ENCODE results near the gene CABP7. TPM values are rescaled to one million over a fixed set of nuclear protein-coding genes. Genes with fewer than 3 reads are reported as not detected.
"Not testable (repeated sequence)": the region's sequence is repeated elsewhere in the genome, so short reads cannot be mapped to it uniquely, and the experiment has no call there.

CABP7 gene
- polyA plus RNA-seq, 1 donor from 2014 or later: 0.11 TPM

- Mint-ChIP-seq H3K36me3 (peaks cover 5% of the 10 kb centered on the region), H3K27ac (no peak overlapping the region)
Measured at GRCh38 chr22:29740216-29740615, 20.4 kb downstream of the CABP7 start.

GRCh38 chr22:29741926-29742325 lies 22.1 kb downstream of the CABP7 start:
- Mint-ChIP-seq H3K27me3 (no peaks in the 10 kb centered on the region), H3K4me1 (no peaks in the 10 kb centered on the region), H3K4me3 (no peak overlapping the region), H3K9me3 (no peaks in the 10 kb centered on the region), H3K36me3 (peaks cover 5% of the 10 kb centered on the region), H3K27ac (no peak overlapping the region)

More at GRCh38 chr22:29740216-29740615, 20.4 kb downstream of the CABP7 start:
- H3K9me3 Mint-ChIP-seq: no peaks in the 10 kb centered on the region
- H3K4me3 Mint-ChIP-seq: no peak overlapping the region
- no peaks in the 10 kb centered on the region for H3K27me3 Mint-ChIP-seq
- no peaks in the 10 kb centered on the region for H3K4me1 Mint-ChIP-seq

- H3K9me3 Mint-ChIP-seq: no peaks in the 10 kb centered on the region
- H3K27me3 Mint-ChIP-seq: no peaks in the 10 kb centered on the region
- no peak overlapping the region for H3K27ac Mint-ChIP-seq
- no peaks in the 10 kb centered on the region for H3K4me1 Mint-ChIP-seq
- H3K36me3 Mint-ChIP-seq: peaks cover 2% of the 10 kb centered on the region
- H3K4me3 Mint-ChIP-seq: no peak overlapping the region
Measured at GRCh38 chr22:29742326-29742725, 22.5 kb downstream of the CABP7 start.

DNA sequence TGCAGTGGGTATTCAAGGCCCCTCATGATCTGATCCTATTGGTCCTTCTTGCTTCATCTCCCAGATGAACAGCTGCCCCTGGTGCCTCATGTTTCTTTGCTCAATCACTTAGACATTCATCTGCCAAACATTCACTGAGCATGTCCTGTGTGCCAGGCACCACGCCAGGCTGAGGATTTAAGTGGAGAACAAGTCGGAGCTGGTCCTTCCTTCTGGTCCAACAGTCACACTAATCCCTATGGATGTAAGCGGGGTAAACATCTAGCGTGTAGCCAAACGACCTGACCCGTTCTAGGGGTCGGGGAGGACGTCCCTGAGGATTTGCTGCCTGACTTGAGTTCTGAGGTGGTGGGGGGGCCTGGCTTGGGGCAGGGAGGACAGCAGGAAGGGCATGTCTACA lies 25.1 kb downstream of the CABP7 start:
- Mint-ChIP-seq H3K4me1 (no peaks in the 10 kb centered on the region), H3K36me3 (peaks cover 2% of the 10 kb centered on the region), H3K27me3 (no peaks in the 10 kb centered on the region), H3K4me3 (no peak overlapping the region), H3K27ac (no peak overlapping the region), H3K9me3 (no peaks in the 10 kb centered on the region)

- peaks cover 2% of the 10 kb centered on the region for H3K36me3 Mint-ChIP-seq
- no peak overlapping the region for H3K4me3 Mint-ChIP-seq
- no peaks in the 10 kb centered on the region for H3K27me3 Mint-ChIP-seq
- no peak overlapping the region for H3K27ac Mint-ChIP-seq
- no peaks in the 10 kb centered on the region for H3K9me3 Mint-ChIP-seq
- no peaks in the 10 kb centered on the region for H3K4me1 Mint-ChIP-seq
Measured at GRCh38 chr22:29747832-29748231, 28.0 kb downstream of the CABP7 start.

GRCh38 chr22:29748248-29748893 lies 28.6 kb downstream of the CABP7 start:
- no peaks in the 10 kb centered on the region for H3K27me3 Mint-ChIP-seq
- peak overlapping the region in 1 of 3 donors; percentile 19 for H3K27ac Mint-ChIP-seq
- H3K4me1 Mint-ChIP-seq: no peaks in the 10 kb centered on the region
- no peaks in the 10 kb centered on the region for H3K36me3 Mint-ChIP-seq
- no peak overlapping the region for H3K4me3 Mint-ChIP-seq
- H3K9me3 Mint-ChIP-seq: no peaks in the 10 kb centered on the region

- no peaks in the 10 kb centered on the region for H3K9me3 Mint-ChIP-seq
- H3K4me1 Mint-ChIP-seq: no peaks in the 10 kb centered on the region
- peaks cover 4% of the 10 kb centered on the region for H3K36me3 Mint-ChIP-seq
- no peak overlapping the region for H3K27ac Mint-ChIP-seq
- H3K4me3 Mint-ChIP-seq: peak overlapping the region in 1 of 4 donors; percentile 76
- no peaks in the 10 kb centered on the region for H3K27me3 Mint-ChIP-seq
Measured at GRCh38 chr22:29750029-29750428, 30.2 kb downstream of the CABP7 start.

DNA sequence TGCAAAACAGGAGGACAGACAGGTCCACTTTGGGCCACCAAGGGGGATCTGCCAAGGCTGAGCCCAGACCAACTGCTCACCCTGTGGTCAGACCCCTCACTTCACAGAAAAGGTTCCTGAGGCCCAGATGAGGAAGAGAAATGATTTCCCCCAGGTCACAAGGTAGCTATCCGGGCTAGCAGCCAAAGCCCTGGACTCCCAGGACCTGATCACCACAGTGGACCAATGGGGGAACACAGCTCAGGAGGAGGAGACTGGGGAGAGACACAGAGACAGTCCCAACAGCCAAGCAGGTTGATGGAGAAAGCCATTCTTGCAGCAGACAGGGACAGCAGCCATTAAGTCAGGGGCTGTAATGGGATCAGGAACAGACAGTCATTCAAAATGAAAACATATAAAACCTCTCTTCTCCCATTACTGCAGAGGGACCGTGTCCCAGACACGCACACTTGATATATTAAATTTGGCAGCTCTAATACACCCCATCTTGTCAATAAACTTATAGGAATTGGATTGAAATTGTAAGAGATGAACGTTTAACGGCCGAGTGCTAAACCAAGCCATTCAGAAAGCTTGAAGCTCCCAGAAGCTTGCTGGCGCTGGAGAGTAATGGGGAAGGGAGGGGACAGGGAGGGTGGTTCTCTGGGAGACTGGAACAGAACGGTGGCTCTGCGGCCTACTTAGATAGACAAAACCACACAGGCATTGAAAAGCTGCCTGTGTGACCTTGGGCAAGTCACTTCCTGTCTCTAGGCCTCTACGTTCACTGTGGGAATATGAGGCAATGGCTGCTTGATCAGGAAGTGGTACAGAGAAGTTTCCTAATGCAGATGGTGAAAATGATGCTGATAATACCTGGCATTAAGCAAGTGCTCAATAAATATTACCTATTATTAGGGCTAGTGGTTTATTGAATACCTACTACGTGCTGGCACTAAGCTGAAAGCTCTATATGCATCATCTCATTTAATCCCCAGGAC lies 31.0 kb downstream of the CABP7 start:
- no peaks in the 10 kb centered on the region for H3K9me3 Mint-ChIP-seq
- no peaks in the 10 kb centered on the region for H3K27me3 Mint-ChIP-seq
- peaks cover 0 to 6% (median 4%) of the 10 kb centered on the region in 3 donors for H3K4me1 Mint-ChIP-seq
- H3K4me3 Mint-ChIP-seq: peak overlapping the region in 1 of 4 donors; percentile 76
- peaks cover 4% of the 10 kb centered on the region for H3K36me3 Mint-ChIP-seq
- H3K27ac Mint-ChIP-seq: peak overlapping the region in 1 of 3 donors; percentile 44

- no peaks in the 10 kb centered on the region for H3K9me3 Mint-ChIP-seq
- no peak overlapping the region for H3K27ac Mint-ChIP-seq
- no peak overlapping the region for H3K4me3 Mint-ChIP-seq
- no peaks in the 10 kb centered on the region for H3K27me3 Mint-ChIP-seq
- peaks cover 4% of the 10 kb centered on the region for H3K36me3 Mint-ChIP-seq
- H3K4me1 Mint-ChIP-seq: peaks cover 0 to 6% (median 4%) of the 10 kb centered on the region in 3 donors
Measured at GRCh38 chr22:29751669-29752068, 31.9 kb downstream of the CABP7 start.

- H3K36me3 Mint-ChIP-seq: peaks cover 4% of the 10 kb centered on the region
- H3K27ac Mint-ChIP-seq: no peak overlapping the region
- H3K4me3 Mint-ChIP-seq: no peak overlapping the region
- H3K4me1 Mint-ChIP-seq: peaks cover 0 to 6% (median 4%) of the 10 kb centered on the region in 3 donors
- H3K9me3 Mint-ChIP-seq: no peaks in the 10 kb centered on the region
- H3K27me3 Mint-ChIP-seq: no peaks in the 10 kb centered on the region
Measured at GRCh38 chr22:29753808-29754657, 34.2 kb downstream of the CABP7 start.

GRCh38 chr22:29754658-29755395 lies 35.0 kb downstream of the CABP7 start:
- H3K4me1 Mint-ChIP-seq, H3K27me3 Mint-ChIP-seq: not testable (repeated sequence)

DNA sequence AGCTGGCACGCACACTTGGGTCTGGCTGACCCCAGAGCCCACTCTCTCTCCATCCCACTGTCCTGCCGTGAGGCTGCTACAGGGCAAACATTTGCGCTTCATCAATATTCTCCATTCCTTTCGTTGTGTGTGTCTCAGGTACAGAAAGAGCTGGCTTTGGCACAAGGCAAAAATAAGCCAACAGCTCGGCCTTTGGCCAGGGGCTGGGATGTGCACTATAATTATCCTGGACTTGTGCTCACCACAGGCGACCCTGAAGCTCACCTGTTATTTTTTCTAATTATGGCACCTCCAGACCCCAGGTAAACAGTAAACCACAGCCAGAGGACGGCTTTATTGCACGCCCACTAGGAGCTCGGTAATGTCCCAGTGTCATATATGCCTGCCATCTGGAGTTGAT lies 36.1 kb downstream of the CABP7 start:
- H3K9me3 Mint-ChIP-seq: no peaks in the 10 kb centered on the region
- no peaks in the 10 kb centered on the region for H3K27me3 Mint-ChIP-seq
- H3K4me1 Mint-ChIP-seq: peaks cover 0 to 9% (median 4%) of the 10 kb centered on the region in 3 donors
- peaks cover 4% of the 10 kb centered on the region for H3K36me3 Mint-ChIP-seq
- H3K4me3 Mint-ChIP-seq: no peak overlapping the region
- H3K27ac Mint-ChIP-seq: no peak overlapping the region

More at GRCh38 chr22:29754658-29755395, 35.0 kb downstream of the CABP7 start:
- H3K4me3 Mint-ChIP-seq, H3K9me3 Mint-ChIP-seq, H3K36me3 Mint-ChIP-seq, H3K27ac Mint-ChIP-seq: not testable (repeated sequence)

GRCh38 chr22:29756341-29756740 lies 36.5 kb downstream of the CABP7 start:
- Mint-ChIP-seq H3K4me3 (no peak overlapping the region), H3K36me3 (peaks cover 4% of the 10 kb centered on the region), H3K27ac (no peak overlapping the region), H3K27me3 (no peaks in the 10 kb centered on the region), H3K9me3 (no peaks in the 10 kb centered on the region), H3K4me1 (peaks cover 0 to 9% (median 4%) of the 10 kb centered on the region in 3 donors)

DNA sequence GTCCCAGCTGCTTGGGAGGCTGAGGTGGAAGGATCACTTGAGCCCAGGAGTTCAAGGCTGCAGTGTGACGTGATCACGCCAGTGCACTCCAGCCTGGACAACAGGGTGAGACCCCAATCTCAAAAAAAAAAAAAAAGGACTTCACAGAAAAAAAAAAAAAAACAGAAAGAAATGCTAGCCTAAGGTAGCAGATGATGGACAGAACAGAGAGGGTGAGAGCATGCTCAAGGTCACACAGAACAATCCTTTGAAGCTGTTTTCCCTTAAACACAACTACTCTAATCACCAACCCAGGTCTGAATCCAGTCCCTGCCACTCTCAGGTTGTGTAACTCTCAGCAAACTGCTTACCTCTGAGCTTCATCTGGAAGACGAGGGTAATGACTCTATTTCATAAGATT lies 37.3 kb downstream of the CABP7 start:
- Mint-ChIP-seq H3K27me3 (no peaks in the 10 kb centered on the region), H3K36me3 (peaks cover 4% of the 10 kb centered on the region), H3K9me3 (no peaks in the 10 kb centered on the region), H3K4me3 (no peak overlapping the region), H3K27ac (no peak overlapping the region), H3K4me1 (peaks cover 0 to 9% (median 4%) of the 10 kb centered on the region in 3 donors)

Measured in IgD-negative memory B cell (primary cell).